ENCODE results near the gene WSB2. TPM values are rescaled to one million over a fixed set of nuclear protein-coding genes. Genes with fewer than 3 reads are reported as not detected.

WSB2 gene
- total and polyA plus RNA-seq, 9 donors = 14.8 to 51.0 (median 31.9) TPM

- peak within 1 kb of the TSS; percentile 78 to 82 for H3K27ac ChIP-seq
- peak; percentile 8 for TF ChIP-seq POLR2A (IDR thresholded peaks at IDR 0.05)
- TF ChIP-seq, protein P1, sequence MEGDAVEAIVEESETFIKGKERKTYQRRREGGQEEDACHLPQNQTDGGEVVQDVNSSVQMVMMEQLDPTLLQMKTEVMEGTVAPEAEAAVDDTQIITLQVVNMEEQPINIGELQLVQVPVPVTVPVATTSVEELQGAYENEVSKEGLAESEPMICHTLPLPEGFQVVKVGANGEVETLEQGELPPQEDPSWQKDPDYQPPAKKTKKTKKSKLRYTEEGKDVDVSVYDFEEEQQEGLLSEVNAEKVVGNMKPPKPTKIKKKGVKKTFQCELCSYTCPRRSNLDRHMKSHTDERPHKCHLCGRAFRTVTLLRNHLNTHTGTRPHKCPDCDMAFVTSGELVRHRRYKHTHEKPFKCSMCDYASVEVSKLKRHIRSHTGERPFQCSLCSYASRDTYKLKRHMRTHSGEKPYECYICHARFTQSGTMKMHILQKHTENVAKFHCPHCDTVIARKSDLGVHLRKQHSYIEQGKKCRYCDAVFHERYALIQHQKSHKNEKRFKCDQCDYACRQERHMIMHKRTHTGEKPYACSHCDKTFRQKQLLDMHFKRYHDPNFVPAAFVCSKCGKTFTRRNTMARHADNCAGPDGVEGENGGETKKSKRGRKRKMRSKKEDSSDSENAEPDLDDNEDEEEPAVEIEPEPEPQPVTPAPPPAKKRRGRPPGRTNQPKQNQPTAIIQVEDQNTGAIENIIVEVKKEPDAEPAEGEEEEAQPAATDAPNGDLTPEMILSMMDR (IDR thresholded peaks at IDR 0.05) = no peak
- peak; percentile 64 to 80 (median 68) for DNase-seq
- no peaks in the 10 kb centered on the region for H3K9me3 ChIP-seq
- 0 to 1% (median 0%) methylated on average over 26 to 75 of the region's 75 CpGs for WGBS, 3 donors
- H3K4me1 ChIP-seq (ENCODE audit: insufficient read depth) = peaks cover 2% of the 10 kb centered on the region
- H3K4me3 ChIP-seq = peak within 1 kb of the TSS; percentile 94
- H3K27me3 ChIP-seq = no peaks in the 10 kb centered on the region
- intact Hi-C loops (cut with DNase I) = loop anchor here in 1 of 4 donors (5.0 kb wide), 1 partner anchor 41 kb away; the partner anchor contains the start of gene WSB2
- H3K36me3 ChIP-seq = no peaks in the 10 kb centered on the region
Observed at GRCh38 chr12:118103601-118104382, 42.8 kb upstream of the WSB2 start, which contains the start of gene VSIG10. Gene VSIG10 (minus strand): TSS chr12:118104011. CDS start chr12:118103671, 340 bp downstream.

DNA sequence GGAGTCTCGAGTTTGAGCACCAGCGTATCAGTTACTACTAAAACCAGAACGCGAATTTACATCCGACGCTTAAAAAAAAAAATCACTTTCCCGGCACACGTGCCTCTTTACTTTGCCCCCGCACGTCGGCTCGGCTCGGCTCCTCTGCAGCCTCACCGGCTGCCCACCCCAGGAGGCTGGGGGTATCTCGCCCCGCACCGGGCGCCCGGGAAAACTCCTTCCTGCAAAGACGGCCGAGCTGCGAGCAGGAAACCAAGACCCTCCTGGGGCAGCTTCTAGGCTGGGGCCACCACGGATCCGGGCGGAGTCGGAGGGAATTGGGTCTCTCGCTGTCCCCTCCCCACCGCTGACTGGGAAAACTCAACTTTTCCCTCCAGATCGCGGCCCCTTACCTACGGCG is 42.2 kb upstream of the WSB2 start:
- H3K27me3 ChIP-seq = no peaks in the 10 kb centered on the region
- peak in 4 of 5 donors; percentile 37 to 57 (median 46) for DNase-seq
- peak overlapping the region; percentile 94 for H3K4me3 ChIP-seq
- no peaks in the 10 kb centered on the region for H3K9me3 ChIP-seq
- H3K36me3 ChIP-seq = no peaks in the 10 kb centered on the region
- 0 to 1% (median 0%) methylated on average over 24 to 32 of the region's 32 CpGs for WGBS, 3 donors
- TF ChIP-seq POLR2A (IDR thresholded peaks at IDR 0.05) = no peak
- TF ChIP-seq, protein P1 (IDR thresholded peaks at IDR 0.05) = no peak
- no peak for TF ChIP-seq EP300 (IDR thresholded peaks at IDR 0.05)
- intact Hi-C loops (cut with DNase I) = loop anchor here in 1 of 4 donors (5.0 kb wide), 1 partner anchor 41 kb away; the partner anchor contains the start of gene WSB2
- H3K27ac ChIP-seq = peak overlapping the region; percentile 78 to 82
- peaks cover 2% of the 10 kb centered on the region for H3K4me1 ChIP-seq (ENCODE audit: insufficient read depth)

- Histone ChIP-seq H3K36me3 (no peaks in the 10 kb centered on the region), H3K27ac (no peak overlapping the region), H3K4me3 (peak overlapping the region; percentile 94), H3K9me3 (no peaks in the 10 kb centered on the region), H3K4me1 (ENCODE audit: insufficient read depth) (peaks cover 2% of the 10 kb centered on the region), H3K27me3 (no peaks in the 10 kb centered on the region)
- no peak for TF ChIP-seq POLR2A (IDR thresholded peaks at IDR 0.05)
- TF ChIP-seq, protein P1 (IDR thresholded peaks at IDR 0.05) = no peak
- no peak for TF ChIP-seq EP300 (IDR thresholded peaks at IDR 0.05)
- WGBS, 3 donors = 48 to 54% (median 49%) methylated on average over 5 of the region's 5 CpGs
- DNase-seq = no peak
- intact Hi-C loops (cut with DNase I) = loop anchor here in 1 of 4 donors (5.0 kb wide), 1 partner anchor 40 kb away; the partner anchor contains the start of gene WSB2
Observed at GRCh38 chr12:118102609-118103008, 41.6 kb upstream of the WSB2 start.

DNA sequence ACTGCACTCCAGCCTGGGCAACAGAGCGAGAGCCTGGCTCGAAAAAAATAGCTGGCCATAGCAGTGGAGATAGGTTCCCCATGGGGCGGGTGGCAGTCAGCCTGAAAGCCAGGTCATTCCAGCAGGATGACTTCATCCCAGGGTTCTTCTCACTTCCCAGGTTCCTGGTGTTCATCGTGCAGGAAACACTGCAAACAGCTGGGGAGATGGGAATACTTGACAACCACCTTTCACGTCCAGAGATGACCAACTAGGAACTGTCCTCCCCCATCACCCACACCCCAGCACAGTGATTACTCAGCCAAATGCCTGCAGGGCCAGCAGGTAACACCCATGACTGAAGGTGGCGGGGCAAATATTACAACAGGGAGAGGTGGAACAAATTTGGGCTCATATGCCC is 41.1 kb upstream of the WSB2 start:
- Histone ChIP-seq H3K9me3 (no peaks in the 10 kb centered on the region), H3K27ac (no peak overlapping the region), H3K4me1 (ENCODE audit: insufficient read depth) (peaks cover 2% of the 10 kb centered on the region), H3K4me3 (no peak overlapping the region), H3K36me3 (no peaks in the 10 kb centered on the region), H3K27me3 (no peaks in the 10 kb centered on the region)
- TF ChIP-seq POLR2A (IDR thresholded peaks at IDR 0.05) (no peak), EP300 (IDR thresholded peaks at IDR 0.05) (no peak)
- TF ChIP-seq, protein P1 (IDR thresholded peaks at IDR 0.05) = no peak
- WGBS, 3 donors = 90 to 91% (median 90%) methylated on average over 6 of the region's 6 CpGs
- DNase-seq = no peak
- intact Hi-C loops (cut with DNase I) = loop anchor here in 1 of 4 donors (5.0 kb wide), 1 partner anchor 40 kb away; the partner anchor contains the start of gene WSB2

Data from ovary (tissue), 9 donors.